GM18858 (cell line): ENCODE data around the gene SENP5.
"Not testable (repeated sequence)": the region's sequence is repeated elsewhere in the genome, so short reads cannot be mapped to it uniquely, and the experiment has no call there.

Source experiments
- ATAC-seq: cut with Tn5 transposase; IDR thresholded peaks from one replicate; pipeline ENCODE4 v1.9.1; 2021; ENCODE audit not compliant: unreplicated experiment

The SENP5 gene

GRCh38 chr3:196941729-196942225 lies 74.1 kb downstream of the SENP5 start:
- ATAC-seq: peak; percentile 13

GRCh38 chr3:196942226-196942914 lies 74.7 kb downstream of the SENP5 start, which contains the start of gene NCBP2:
NCBP2 (minus strand) TSS chr3:196942528; CDS start chr3:196942503, 25 bp downstream.
- ATAC-seq: peak; percentile 75

DNA sequence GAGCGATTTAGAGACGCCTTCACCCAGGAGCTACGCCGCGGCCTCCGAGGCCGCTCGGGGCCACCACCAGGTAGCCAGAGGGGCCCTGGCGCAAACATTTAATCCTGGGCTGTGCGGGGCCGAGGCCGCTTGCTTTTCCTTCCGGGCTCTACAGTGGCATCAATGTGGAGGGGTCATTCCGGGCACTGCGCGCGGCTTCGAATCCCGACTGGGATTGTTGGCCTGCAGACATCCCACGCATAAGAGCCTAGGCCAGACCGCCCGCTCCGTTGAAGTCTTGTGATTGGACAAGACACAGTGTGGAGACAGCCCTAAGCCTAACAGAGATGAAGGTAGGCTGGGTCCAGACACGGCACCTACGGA lies 75.2 kb downstream of the SENP5 start:
- ATAC-seq: peak; percentile 2

DNA sequence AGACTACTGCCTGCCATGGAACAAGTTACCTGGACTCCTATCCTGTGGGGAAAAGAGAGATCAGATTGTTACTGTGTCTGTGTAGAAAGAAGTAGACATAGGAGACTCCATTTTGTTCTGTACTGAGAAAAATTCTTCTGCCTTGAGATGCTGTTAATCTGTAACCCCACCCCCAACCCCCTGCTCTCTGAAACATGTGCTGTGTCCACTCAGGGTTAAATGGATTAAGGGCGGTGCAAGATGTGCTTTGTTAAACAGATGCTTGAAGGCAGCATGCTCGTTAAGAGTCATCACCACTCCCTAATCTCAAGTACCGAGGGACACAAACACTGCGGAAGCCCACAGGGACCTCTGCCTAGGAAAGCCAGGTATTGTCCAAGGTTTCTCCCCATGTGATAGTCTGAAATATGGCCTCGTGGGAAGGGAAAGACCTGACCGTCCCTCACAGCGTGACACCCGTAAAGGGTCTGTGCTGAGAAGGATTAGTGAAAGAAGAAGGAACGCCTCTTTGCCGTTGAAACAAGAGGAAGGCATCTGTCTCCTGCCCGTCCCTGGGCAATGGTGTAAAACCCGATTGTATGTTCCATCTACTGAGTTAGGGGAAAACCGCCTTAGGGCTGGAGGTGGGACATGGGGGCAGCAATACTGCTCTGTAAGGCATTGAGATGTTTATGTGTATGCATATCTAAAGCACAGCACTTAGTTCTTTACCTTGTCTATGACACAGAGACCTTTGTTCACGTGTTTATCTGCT lies 76.5 kb downstream of the SENP5 start:
- ATAC-seq: not testable (repeated sequence)

GRCh38 chr3:196947136-196947859 lies 79.6 kb downstream of the SENP5 start:
- ATAC-seq: no peak

GRCh38 chr3:196947860-196948441 lies 80.2 kb downstream of the SENP5 start:
- no peak for ATAC-seq

GRCh38 chr3:196948442-196949284 lies 80.9 kb downstream of the SENP5 start:
- ATAC-seq: no peak

- ATAC-seq: no peak
These were observed 81.5 kb downstream of the SENP5 start for GRCh38 chr3:196949285-196949619.

DNA sequence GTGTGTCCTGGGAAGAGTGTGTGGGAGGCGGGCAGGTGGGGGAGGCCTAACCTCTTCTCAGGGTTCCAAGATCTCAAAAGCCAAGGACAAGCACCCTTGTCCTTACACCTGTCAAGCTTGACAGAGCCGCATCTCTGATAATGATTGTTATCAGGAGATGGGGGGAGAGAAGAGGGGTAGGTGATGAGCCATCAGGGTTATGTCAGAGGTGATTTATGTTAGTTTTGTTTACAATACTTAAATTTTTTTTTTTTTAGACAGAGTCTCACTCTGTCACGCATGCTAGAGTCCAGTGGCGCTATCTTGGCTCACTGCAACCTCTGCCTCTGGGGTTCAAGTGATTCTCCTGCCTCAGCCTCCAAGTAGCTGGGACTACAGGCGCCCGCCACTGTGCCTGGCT lies 82.0 kb downstream of the SENP5 start:
- ATAC-seq: no peak

DNA sequence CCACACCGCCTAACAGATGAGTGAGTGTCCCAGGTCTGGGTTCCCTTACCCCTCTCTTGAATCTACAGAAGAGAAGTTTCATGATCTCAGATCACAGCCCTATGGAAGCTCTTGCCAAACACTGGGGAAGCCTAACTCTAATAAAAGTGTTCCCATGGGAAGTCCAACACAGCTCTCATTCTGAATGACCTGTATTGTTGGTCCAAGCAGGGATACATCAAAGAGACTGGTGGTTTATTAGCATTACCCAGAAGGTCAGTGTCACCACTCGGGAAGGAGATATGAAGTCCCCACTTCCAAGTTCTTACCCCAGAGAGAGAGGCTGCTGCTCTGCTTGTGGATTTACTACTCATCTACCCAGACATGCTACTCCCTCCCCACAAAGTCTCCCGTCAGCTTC lies 83.7 kb downstream of the SENP5 start:
- no peak for ATAC-seq

GRCh38 chr3:196954832-196955231 lies 87.1 kb downstream of the SENP5 start:
- no peak for ATAC-seq

DNA sequence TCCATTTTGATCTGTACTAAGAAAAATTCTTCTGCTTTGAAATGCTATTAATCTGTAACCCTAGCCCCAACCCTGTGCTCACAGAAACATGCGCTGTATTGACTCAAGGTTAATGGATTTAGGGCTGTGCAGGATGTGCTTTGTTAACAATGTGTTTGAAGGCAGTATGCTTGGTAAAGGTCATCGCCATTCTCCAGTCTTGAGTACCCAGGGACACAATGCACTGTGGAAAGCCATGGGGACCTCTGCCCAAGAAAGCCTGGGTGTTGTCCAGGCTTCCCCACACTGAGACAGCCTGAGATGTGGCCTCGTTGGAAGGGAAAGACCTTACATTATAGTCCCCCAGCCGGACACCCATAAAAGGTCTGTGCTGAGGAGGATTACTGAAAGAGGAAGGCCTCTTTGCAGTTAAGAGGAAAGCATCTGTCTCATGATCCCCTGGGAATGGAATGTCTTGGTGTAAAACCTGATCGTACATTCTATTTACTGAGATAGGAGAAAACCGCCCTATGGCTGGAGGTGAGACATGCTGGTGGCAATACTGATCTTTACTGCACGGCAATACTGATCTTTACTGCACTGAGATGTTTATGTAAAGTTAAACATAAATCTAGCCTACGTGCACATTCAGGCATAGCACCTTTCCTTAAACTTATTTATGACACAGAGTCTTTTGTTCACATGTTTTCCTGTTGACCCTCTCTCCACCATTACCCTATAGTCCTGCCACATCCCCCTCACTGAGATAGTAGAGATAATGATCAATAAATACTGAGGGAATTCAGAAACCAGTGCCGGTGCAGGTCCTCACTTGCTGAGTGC lies 94.6 kb downstream of the SENP5 start:
- ATAC-seq: no peak

- no peak for ATAC-seq
These were observed 95.4 kb downstream of the SENP5 start for GRCh38 chr3:196962930-196963630.

- ATAC-seq: no peak
These were observed 95.9 kb downstream of the SENP5 start for GRCh38 chr3:196963631-196963953.

DNA sequence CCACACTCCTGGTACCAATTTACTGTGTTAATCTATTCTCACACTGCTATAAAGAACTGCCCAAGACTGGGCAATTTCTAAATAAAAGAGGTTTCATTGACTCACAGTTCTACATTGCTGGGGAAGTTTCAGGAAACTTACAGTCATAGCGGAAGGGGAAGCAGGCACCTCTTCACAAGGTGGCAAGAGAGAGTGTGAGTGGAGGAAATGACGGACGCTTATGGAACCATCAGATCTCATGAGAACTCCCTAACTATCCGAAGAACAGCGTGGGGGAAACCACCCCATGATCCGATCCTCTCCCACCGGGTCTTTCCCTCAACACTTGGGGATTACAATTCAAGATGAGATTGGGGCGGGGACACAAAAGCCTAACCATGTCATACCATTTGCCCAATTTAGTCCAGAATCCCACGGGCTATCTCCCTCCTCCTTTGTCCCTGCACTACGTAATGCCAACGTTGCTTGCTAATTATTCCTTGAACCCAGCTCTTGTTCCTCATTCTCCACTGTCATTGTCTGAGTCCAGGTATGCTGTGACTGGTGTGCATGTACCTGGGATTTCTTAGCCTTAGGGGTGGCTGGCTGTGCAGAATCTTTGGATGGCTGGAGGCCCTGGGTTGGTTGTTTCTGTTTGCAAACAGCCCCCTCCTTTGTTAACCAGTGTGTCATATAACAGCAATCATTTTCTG lies 97.5 kb downstream of the SENP5 start:
- ATAC-seq: no peak

GRCh38 chr3:196965804-196966173 lies 98.1 kb downstream of the SENP5 start:
- ATAC-seq: no peak

DNA sequence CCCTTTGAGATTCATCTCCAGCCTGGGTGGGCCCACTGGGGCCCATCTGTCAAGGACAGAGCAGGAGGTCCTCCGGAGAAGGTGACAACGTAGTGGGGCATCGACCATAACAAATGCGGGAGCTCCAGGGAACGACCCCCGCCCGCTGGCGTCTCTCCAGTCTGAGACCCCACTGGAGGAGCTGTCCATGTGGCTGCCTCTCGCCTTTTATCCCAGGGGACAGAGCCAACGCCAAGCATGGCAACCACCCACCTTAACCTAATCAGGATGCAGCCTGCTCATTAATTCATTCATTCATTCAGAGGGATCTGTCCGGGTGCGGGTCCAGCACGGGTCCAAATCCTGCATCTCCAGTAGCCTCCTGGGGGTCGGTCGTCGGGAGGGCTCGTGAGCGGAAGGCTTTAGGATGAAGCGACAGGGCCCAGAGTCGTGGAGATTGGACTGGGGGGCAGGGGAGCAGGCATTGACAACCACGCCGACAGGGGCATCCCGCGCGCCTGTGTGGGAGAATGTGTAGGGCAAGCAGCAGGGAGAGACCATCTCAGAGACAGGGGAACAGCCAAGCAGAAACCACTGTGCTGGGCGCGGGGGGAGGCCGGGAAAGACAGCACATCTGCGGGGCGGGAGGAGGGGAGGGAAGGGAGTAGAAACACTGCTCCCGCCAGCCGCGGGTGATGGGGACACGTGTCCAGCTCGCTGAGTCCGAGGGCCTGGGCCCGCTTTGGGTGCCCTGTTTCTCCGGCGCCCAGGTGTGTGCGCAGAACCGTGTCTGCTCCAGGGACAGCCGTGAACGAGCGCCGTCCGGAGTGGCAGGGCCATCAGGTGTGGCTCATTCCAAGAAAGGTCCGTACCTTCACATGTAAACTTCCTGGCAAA lies 99.0 kb downstream of the SENP5 start:
- no peak for ATAC-seq
